SU-DHL-6 (cell line): ENCODE measurements around the gene FDPS.
"Not testable (repeated sequence)": the region's sequence is repeated elsewhere in the genome, so short reads cannot be mapped to it uniquely, and the experiment has no call there.

ENCODE experiments used
- H2AFZ ChIP-seq: fragments of 200-600 bp; sonication (generic); 2 replicates; pipeline ENCODE4 v1.6.1; 2014; ENCODE audit warnings: low read depth, mild to moderate bottlenecking, moderate library complexity, mixed read lengths, antibody characterized with exemption, low read length; ENCODE audit not compliant: severe bottlenecking
- H3F3A ChIP-seq: fragments of 200-600 bp; shearing (Covaris generic); 2 replicates; pipeline ENCODE4 v1.6.0; 2016; ENCODE audit warnings: antibody characterized with exemption, mild to moderate bottlenecking; ENCODE audit not compliant: insufficient read depth
- H3K27ac ChIP-seq: fragments of 200-600 bp; sonication (generic); 2 replicates; pipeline ENCODE4 v1.5.1; 2016; ENCODE audit warnings: low read depth, mild to moderate bottlenecking, low read length, moderate library complexity, mixed read lengths
- H3K27me3 ChIP-seq: fragments of 200-600 bp; sonication (generic), shearing (Covaris generic); 2 replicates; pipeline ENCODE4 v1.6.0; 2014; ENCODE audit warnings: mild to moderate bottlenecking, low read length
- H3K36me3 ChIP-seq: fragments of 200-600 bp; sonication (generic); 2 replicates; pipeline ENCODE4 v1.6.1; 2014; ENCODE audit warnings: mild to moderate bottlenecking, low read length, mixed read lengths
- H3K4me2 ChIP-seq: fragments of 300-600, 200-600 bp; shearing (Covaris generic), sonication (generic); 2 replicates; pipeline ENCODE4 v1.6.0; 2014; ENCODE audit warnings: low read length, low read depth, mild to moderate bottlenecking; ENCODE audit not compliant: poor library complexity, severe bottlenecking
- H3K4me3 ChIP-seq: fragments of 200-600 bp; sonication (generic); 2 replicates; pipeline ENCODE4 v1.5.1; 2014; ENCODE audit warnings: antibody characterized with exemption, low read length, mild to moderate bottlenecking, mixed read lengths; ENCODE audit not compliant: insufficient read depth, poor library complexity, severe bottlenecking
- H3K79me2 ChIP-seq: fragments of 200-600 bp; sonication (generic); 2 replicates; pipeline ENCODE4 v1.6.1; 2014; ENCODE audit warnings: mild to moderate bottlenecking, low read length, moderate library complexity; ENCODE audit not compliant: insufficient read depth
- H3K9ac ChIP-seq: fragments of 200-600 bp; sonication (generic); 2 replicates; pipeline ENCODE4 v1.7.0; 2014; ENCODE audit warnings: mild to moderate bottlenecking, low read length
- H3K9me2 ChIP-seq: fragments of 200-600 bp; sonication (generic); replicated peaks from 2 replicates; pipeline ENCODE4 v1.6.1; 2014; ENCODE audit warnings: low read length; ENCODE audit not compliant: insufficient read depth
- H3K9me3 ChIP-seq: fragments of 200-600 bp; sonication (generic); 2 replicates; pipeline ENCODE4 v1.6.1; 2014; ENCODE audit warnings: low read length, mixed read lengths; ENCODE audit not compliant: insufficient read depth
- H4K20me1 ChIP-seq: fragments of 200-600 bp; sonication (generic); 2 replicates; pipeline ENCODE4 v1.6.1; 2014; ENCODE audit warnings: low read depth, mild to moderate bottlenecking, antibody characterized with exemption, low read length, moderate library complexity, mixed read lengths
- EZH2phosphoT487 ChIP-seq: fragments of 200-600 bp; sonication (generic), shearing (Covaris generic); conservative IDR thresholded peaks from 2 replicates; pipeline ENCODE4 v1.6.1; 2018; ENCODE audit warnings: mild to moderate bottlenecking, antibody characterized with exemption, low read length, moderate library complexity, mixed read lengths
- TF ChIP-seq, protein P1 (sequence below): fragments of 200-600 bp; sonication (generic); IDR thresholded peaks from one replicate; pipeline ENCODE4 v1.5.1; 2017; ENCODE audit warnings: antibody characterized with exemption, mild to moderate bottlenecking, low read length, moderate library complexity; ENCODE audit not compliant: insufficient read depth, poor library complexity, severe bottlenecking

Gene FDPS

DNA sequence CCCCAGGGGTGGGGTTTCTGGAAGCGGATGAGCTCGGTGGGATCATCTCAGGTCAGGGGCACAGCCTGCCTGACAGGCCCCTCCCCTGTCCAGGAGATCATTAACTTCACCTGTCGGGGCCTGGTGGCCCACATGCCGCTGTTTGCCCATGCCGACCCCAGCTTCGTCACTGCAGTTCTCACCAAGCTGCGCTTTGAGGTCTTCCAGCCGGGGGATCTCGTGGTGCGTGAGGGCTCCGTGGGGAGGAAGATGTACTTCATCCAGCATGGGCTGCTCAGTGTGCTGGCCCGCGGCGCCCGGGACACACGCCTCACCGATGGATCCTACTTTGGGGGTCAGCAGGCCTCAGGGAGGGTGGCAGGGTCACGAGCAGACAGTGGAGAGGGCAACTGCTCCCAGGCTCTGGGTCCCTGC is 23.0 kb upstream of the FDPS start:
- no peak overlapping the region for H3K9ac ChIP-seq
- H3K9me2 ChIP-seq: no peaks in the 10 kb centered on the region
- no peaks in the 10 kb centered on the region for H4K20me1 ChIP-seq
- H3K9me3 ChIP-seq: no peaks in the 10 kb centered on the region
- no peak for TF ChIP-seq EZH2phosphoT487
- TF ChIP-seq, protein P1, sequence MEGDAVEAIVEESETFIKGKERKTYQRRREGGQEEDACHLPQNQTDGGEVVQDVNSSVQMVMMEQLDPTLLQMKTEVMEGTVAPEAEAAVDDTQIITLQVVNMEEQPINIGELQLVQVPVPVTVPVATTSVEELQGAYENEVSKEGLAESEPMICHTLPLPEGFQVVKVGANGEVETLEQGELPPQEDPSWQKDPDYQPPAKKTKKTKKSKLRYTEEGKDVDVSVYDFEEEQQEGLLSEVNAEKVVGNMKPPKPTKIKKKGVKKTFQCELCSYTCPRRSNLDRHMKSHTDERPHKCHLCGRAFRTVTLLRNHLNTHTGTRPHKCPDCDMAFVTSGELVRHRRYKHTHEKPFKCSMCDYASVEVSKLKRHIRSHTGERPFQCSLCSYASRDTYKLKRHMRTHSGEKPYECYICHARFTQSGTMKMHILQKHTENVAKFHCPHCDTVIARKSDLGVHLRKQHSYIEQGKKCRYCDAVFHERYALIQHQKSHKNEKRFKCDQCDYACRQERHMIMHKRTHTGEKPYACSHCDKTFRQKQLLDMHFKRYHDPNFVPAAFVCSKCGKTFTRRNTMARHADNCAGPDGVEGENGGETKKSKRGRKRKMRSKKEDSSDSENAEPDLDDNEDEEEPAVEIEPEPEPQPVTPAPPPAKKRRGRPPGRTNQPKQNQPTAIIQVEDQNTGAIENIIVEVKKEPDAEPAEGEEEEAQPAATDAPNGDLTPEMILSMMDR: no peak
- 0 out of 2 replicates have a peak, but pooled peaks cover 3% of the 10 kb centered on the region for H3K79me2 ChIP-seq
- no peak overlapping the region for H3K4me2 ChIP-seq
- H2AFZ ChIP-seq: no peak overlapping the region
- no peak overlapping the region for H3K4me3 ChIP-seq
- no peaks in the 10 kb centered on the region for H3K27me3 ChIP-seq
- no peaks in the 10 kb centered on the region for H3K36me3 ChIP-seq
- no peaks in the 10 kb centered on the region for H3F3A ChIP-seq
- H3K27ac ChIP-seq: no peak overlapping the region

DNA sequence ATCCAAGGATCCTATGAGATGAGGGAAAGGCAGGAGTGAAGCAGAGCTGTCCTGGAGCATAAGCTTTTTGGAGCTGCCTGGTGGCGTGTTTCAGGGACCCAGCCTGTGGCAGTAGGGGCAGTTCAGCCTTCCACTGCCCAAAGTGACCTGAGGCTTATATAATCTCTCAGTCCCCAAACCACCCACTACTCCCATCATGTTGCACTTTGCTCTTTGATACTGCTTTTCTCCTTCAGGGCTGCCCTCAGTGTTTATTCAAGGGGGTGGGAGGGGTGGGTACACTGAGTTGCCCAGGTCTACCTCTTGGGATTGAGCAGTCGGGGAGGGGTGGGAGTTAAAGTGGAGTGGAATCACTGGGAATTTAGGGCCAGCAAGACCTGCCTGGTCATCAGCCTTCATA is 22.1 kb upstream of the FDPS start:
- Histone ChIP-seq H3K9ac (no peak overlapping the region), H3K79me2 (0 out of 2 replicates have a peak, but pooled peaks cover 3% of the 10 kb centered on the region), H2AFZ (no peak overlapping the region), H3K4me2 (no peak overlapping the region), H3K27me3 (no peaks in the 10 kb centered on the region), H3K27ac (no peak overlapping the region), H3K9me3 (no peaks in the 10 kb centered on the region), H3K4me3 (no peak overlapping the region), H3K9me2 (no peaks in the 10 kb centered on the region), H3K36me3 (no peaks in the 10 kb centered on the region), H3F3A (no peaks in the 10 kb centered on the region), H4K20me1 (no peaks in the 10 kb centered on the region)
- no peak for TF ChIP-seq EZH2phosphoT487
- TF ChIP-seq, protein P1: no peak

DNA sequence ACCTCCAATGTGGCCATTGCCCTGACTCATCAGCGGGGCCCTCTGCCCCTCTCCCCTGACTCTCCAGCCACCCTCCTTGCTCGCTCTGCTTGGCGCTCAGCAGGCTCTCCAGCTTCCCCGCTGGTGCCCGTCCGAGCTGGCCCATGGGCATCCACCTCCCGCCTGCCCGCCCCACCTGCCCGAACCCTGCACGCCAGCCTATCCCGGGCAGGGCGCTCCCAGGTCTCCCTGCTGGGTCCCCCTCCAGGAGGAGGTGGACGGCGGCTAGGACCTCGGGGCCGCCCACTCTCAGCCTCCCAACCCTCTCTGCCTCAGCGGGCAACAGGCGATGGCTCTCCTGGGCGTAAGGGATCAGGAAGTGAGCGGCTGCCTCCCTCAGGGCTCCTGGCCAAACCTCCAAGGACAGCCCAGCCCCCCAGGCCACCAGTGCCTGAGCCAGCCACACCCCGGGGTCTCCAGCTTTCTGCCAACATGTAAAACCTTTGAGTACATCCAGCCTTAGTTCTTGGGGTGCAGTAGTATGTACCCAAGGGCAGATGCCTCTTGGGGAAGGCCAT is 20.6 kb upstream of the FDPS start:
- no peak overlapping the region for H3K4me3 ChIP-seq
- no peak overlapping the region for H2AFZ ChIP-seq
- TF ChIP-seq EZH2phosphoT487: no peak
- TF ChIP-seq, protein P1: no peak
- H3K27me3 ChIP-seq: no peaks in the 10 kb centered on the region
- H4K20me1 ChIP-seq: no peaks in the 10 kb centered on the region
- no peaks in the 10 kb centered on the region for H3K9me2 ChIP-seq
- no peak overlapping the region for H3K4me2 ChIP-seq
- no peaks in the 10 kb centered on the region for H3F3A ChIP-seq
- H3K27ac ChIP-seq: no peak overlapping the region
- H3K9ac ChIP-seq: no peak overlapping the region
- H3K9me3 ChIP-seq: no peaks in the 10 kb centered on the region
- H3K79me2 ChIP-seq: no peaks in the 10 kb centered on the region
- no peaks in the 10 kb centered on the region for H3K36me3 ChIP-seq

DNA sequence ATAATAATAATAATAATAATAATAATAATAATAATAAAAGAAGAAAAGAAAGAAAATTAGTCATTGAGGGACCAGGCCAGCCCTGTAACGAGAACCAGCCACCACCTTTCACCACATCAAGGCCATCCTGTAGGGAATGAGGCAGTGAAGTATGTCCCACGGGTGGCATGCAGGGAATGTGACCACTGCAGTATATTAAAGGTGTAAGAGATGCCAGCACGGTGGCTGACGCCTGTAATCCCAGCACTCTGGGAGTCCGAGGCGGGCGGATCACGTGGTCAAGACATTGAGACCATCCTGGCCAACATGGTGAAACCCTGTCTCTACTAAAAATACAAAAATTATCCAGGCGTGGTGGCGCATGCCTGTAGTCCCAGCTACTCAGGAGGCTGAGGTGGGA is 17.7 kb upstream of the FDPS start:
- not testable (repeated sequence) for H3K27me3 ChIP-seq, H4K20me1 ChIP-seq, H3K36me3 ChIP-seq, H3K27ac ChIP-seq, H3K9ac ChIP-seq, H3K79me2 ChIP-seq, H2AFZ ChIP-seq, H3K9me2 ChIP-seq, H3K4me3 ChIP-seq, H3F3A ChIP-seq, H3K9me3 ChIP-seq, H3K4me2 ChIP-seq
